ENCODE results near the gene MYL6.
"Not testable (repeated sequence)": the region's sequence is repeated elsewhere in the genome, so short reads cannot be mapped to it uniquely, and the experiment has no call there.

The MYL6 gene

GRCh38 chr12:56156464-56157200, 1.5 kb upstream of the MYL6 start:
- DNase-seq (ENCODE audit: low read depth in 4 of 4, low spot score in 1 of 4), result not testable (repeated sequence)

GRCh38 chr12:56157201-56158028, 744 bp upstream of the MYL6 start:
- peak; percentile 19 to 45 (median 30) for DNase-seq (ENCODE audit: low read depth in 4 of 4, low spot score in 1 of 4)

GRCh38 chr12:56158926-56159461, 835 bp downstream of the MYL6 start:
- peak in 1 of 4 experiments; percentile 29 for DNase-seq (ENCODE audit: low read depth in 4 of 4, low spot score in 1 of 4)

- DNase-seq (ENCODE audit: low read depth in 4 of 4, low spot score in 1 of 4), result no peak
These were observed 1.5 kb downstream of the MYL6 start for GRCh38 chr12:56159482-56160192.

GRCh38 chr12:56160193-56160763, 2.1 kb downstream of the MYL6 start:
- DNase-seq (ENCODE audit: low read depth in 4 of 4, low spot score in 1 of 4), result peak in 3 of 4 experiments; percentile 21 to 51 (median 42)

- no peak for DNase-seq (ENCODE audit: low read depth in 4 of 4, low spot score in 1 of 4)
These were observed 2.9 kb downstream of the MYL6 start for GRCh38 chr12:56160894-56161689.

GRCh38 chr12:56161690-56162351, 3.7 kb downstream of the MYL6 start:
- DNase-seq (ENCODE audit: low read depth in 4 of 4, low spot score in 1 of 4), result no peak

GRCh38 chr12:56162468-56163290, 4.5 kb downstream of the MYL6 start:
- no peak for DNase-seq (ENCODE audit: low read depth in 4 of 4, low spot score in 1 of 4)

- DNase-seq (ENCODE audit: low read depth in 4 of 4, low spot score in 1 of 4), result no peak
These were observed 5.6 kb downstream of the MYL6 start for GRCh38 chr12:56163533-56164344.

GRCh38 chr12:56164345-56164729, 6.2 kb downstream of the MYL6 start:
- DNase-seq (ENCODE audit: low read depth in 4 of 4, low spot score in 1 of 4), result no peak

- DNase-seq (ENCODE audit: low read depth in 4 of 4, low spot score in 1 of 4), result no peak
These were observed 7.2 kb downstream of the MYL6 start for GRCh38 chr12:56165369-56165768.

- DNase-seq (ENCODE audit: low read depth in 4 of 4, low spot score in 1 of 4), result no peak
These were observed 11.1 kb downstream of the MYL6 start for GRCh38 chr12:56169229-56169759.

- DNase-seq (ENCODE audit: low read depth in 4 of 4, low spot score in 1 of 4), result no peak
These were observed 14.7 kb downstream of the MYL6 start for GRCh38 chr12:56172839-56173238.

- DNase-seq (ENCODE audit: low read depth in 4 of 4, low spot score in 1 of 4), result no peak
These were observed 20.2 kb downstream of the MYL6 start for GRCh38 chr12:56178347-56178746.

- DNase-seq (ENCODE audit: low read depth in 4 of 4, low spot score in 1 of 4), result no peak
These were observed 28.8 kb downstream of the MYL6 start for GRCh38 chr12:56186957-56187356.

- DNase-seq (ENCODE audit: low read depth in 4 of 4, low spot score in 1 of 4), result no peak
These were observed 30.1 kb downstream of the MYL6 start for GRCh38 chr12:56188131-56188777.

- no peak for DNase-seq (ENCODE audit: low read depth in 4 of 4, low spot score in 1 of 4)
These were observed 30.6 kb downstream of the MYL6 start for GRCh38 chr12:56188778-56189098.

All from stimulated activated CD4-positive, alpha-beta T cell treated with anti-CD3 and anti-CD28 coated beads, Interleukin-1b, Interleukin-23, amount 100 ng/mL, for 24 hours (primary cell).